Glomerular visceral epithelial cell (primary cell): ENCODE measurements around the gene NUP210L.

ENCODE experiments used
- DNase-seq: peaks from one replicate; pipeline ENCODE4 v3.0.0-alpha.2; 2016; ENCODE audit errors: extremely low spot score

Gene NUP210L

GRCh38 chr1:153967107-153967999 lies 187.5 kb downstream of the NUP210L start, which contains the start of gene CREB3L4:
Gene CREB3L4, plus strand, starts transcription at chr1:153967902. Its CDS starts 624 bp downstream, at chr1:153968526.
- DNase-seq, result peak; percentile 96

- peak; percentile 82 for DNase-seq
These were observed 191.0 kb downstream of the NUP210L start for GRCh38 chr1:153963850-153964331.

GRCh38 chr1:153963030-153963849 lies 191.6 kb downstream of the NUP210L start, which contains the start of gene SLC39A1:
Gene SLC39A1, minus strand, starts transcription at chr1:153963537. Its CDS starts 822 bp downstream, at chr1:153962715.
- DNase-seq, result peak; percentile 98

GRCh38 chr1:153962088-153963029 lies 192.5 kb downstream of the NUP210L start:
- peak; percentile 70 for DNase-seq

GRCh38 chr1:153961421-153961820 lies 193.5 kb downstream of the NUP210L start:
- no peak for DNase-seq

- DNase-seq, result no peak
These were observed 194.7 kb downstream of the NUP210L start for GRCh38 chr1:153960206-153960605.

- no peak for DNase-seq
These were observed 195.4 kb downstream of the NUP210L start for GRCh38 chr1:153959454-153959853.

GRCh38 chr1:153958961-153959260 lies 196.0 kb downstream of the NUP210L start:
- DNase-seq, result no peak

GRCh38 chr1:153958111-153958960 lies 196.5 kb downstream of the NUP210L start, which contains the start of gene CRTC2:
Gene CRTC2, minus strand, starts transcription at chr1:153958612. Its CDS starts 115 bp downstream, at chr1:153958497.
- peak; percentile 98 for DNase-seq

- DNase-seq, result peak; percentile 40
These were observed 197.1 kb downstream of the NUP210L start for GRCh38 chr1:153957744-153958110.

- no peak for DNase-seq
These were observed 197.7 kb downstream of the NUP210L start for GRCh38 chr1:153956997-153957715.

GRCh38 chr1:153954826-153955225 lies 200.0 kb downstream of the NUP210L start:
- no peak for DNase-seq

GRCh38 chr1:153953859-153954365 lies 201.0 kb downstream of the NUP210L start:
- DNase-seq, result no peak

GRCh38 chr1:153951801-153952200 lies 203.1 kb downstream of the NUP210L start:
- no peak for DNase-seq

GRCh38 chr1:153951183-153951582 lies 203.7 kb downstream of the NUP210L start:
- DNase-seq, result no peak

GRCh38 chr1:153946622-153947241 lies 208.1 kb downstream of the NUP210L start, which contains the start of gene DENND4B:
Gene DENND4B, minus strand, starts transcription at chr1:153946718. Its CDS starts 2,344 bp downstream, at chr1:153944374.
- DNase-seq, result peak; percentile 86

- peak; percentile 70 for DNase-seq
These were observed 208.9 kb downstream of the NUP210L start for GRCh38 chr1:153945795-153946621.
